ENCODE results near the gene KIAA0513. TPM values are rescaled to one million over a fixed set of nuclear protein-coding genes. Genes with fewer than 3 reads are reported as not detected.

Gene KIAA0513
- polyA plus RNA-seq, 1 experiment, result 10.0 TPM

DNA sequence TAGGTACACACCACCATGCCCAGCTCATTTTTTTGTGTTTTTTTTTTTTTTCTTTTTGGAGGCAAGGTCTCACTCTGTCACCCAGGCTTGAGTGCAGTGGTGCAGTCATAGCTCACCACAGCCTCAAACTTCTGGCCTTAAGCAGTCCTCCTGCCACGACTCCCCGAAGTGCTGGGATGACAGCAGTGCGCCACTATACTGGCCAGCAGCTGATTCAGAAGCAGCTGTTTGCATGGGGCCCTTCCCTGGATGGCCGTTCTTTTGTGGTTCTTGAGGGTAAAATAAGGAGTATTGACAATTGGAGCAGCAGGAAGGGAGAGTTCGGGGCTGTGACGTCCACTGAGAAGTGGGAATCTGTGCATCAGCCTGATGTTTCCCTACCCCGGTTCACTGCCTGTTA is 41.6 kb downstream of the KIAA0513 start:
- H3K9me3 ChIP-seq (ENCODE audit: control insufficient read depth, insufficient read depth, low read length), result no peaks in the 10 kb centered on the region; the same call in 1 of the 2 replicates
- H3K27ac ChIP-seq (ENCODE audit: low read depth, low read length), result no peak overlapping the region
- ChIA-PET CTCF (no interaction called here), POLR2A (interaction anchor here (0.6 to 0.8 kb wide), 2 partner anchors 26 to 42 kb away, joined by 3 to 8 read pairs; partner anchors contain the start of gene KIAA0513)
- TF ChIP-seq, protein P1, sequence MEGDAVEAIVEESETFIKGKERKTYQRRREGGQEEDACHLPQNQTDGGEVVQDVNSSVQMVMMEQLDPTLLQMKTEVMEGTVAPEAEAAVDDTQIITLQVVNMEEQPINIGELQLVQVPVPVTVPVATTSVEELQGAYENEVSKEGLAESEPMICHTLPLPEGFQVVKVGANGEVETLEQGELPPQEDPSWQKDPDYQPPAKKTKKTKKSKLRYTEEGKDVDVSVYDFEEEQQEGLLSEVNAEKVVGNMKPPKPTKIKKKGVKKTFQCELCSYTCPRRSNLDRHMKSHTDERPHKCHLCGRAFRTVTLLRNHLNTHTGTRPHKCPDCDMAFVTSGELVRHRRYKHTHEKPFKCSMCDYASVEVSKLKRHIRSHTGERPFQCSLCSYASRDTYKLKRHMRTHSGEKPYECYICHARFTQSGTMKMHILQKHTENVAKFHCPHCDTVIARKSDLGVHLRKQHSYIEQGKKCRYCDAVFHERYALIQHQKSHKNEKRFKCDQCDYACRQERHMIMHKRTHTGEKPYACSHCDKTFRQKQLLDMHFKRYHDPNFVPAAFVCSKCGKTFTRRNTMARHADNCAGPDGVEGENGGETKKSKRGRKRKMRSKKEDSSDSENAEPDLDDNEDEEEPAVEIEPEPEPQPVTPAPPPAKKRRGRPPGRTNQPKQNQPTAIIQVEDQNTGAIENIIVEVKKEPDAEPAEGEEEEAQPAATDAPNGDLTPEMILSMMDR (IDR thresholded peaks at IDR 0.05; ENCODE audit: low read depth, low read length), result no peak
- no peak for DNase-seq (ENCODE audit: low read depth, low spot score)
- no peaks in the 10 kb centered on the region for H3K27me3 ChIP-seq (ENCODE audit: control insufficient read depth, insufficient read depth, low read length)
- no peak overlapping the region for H3K4me3 ChIP-seq (ENCODE audit: low read depth, low read length)

DNA sequence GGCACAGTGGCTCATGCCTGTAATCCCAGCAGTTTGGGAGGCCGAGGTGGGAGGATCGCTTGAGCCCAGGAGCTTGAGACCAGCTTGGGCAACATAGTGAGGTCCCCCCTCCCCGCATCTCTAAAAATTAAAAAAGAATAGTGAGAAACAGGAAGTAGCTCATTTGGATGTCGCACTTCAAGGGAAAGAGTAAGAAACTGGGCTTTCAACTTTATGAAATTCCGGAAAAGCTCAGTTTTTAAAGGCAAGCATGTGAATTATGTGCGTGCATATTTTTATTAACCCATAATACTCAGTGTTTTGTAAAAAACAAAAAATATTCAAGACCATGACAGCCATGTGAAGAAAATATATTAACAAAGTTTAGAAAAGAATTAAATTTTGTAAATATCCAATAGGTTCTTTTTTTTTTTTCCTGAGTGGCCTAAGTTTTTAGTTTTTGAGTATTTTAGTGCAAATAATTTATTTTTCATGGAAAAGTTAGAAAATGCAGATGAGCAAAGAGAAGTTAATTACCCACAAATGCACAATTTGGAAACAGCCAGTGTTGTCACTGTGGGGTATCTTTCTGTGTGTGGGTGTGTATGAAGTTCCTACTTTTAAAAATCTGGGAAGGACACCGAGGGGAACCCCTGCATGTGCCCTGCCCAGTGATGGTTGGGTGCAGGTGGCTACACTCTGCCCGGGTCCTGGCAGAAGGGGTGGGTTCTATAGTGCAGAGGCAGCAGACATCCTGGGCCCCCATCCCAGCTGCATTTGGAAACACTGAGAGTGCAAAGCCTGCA is 44.7 kb downstream of the KIAA0513 start:
- no peaks in the 10 kb centered on the region for H3K27me3 ChIP-seq (ENCODE audit: control insufficient read depth, insufficient read depth, low read length)
- peak overlapping the region; percentile 47 for H3K27ac ChIP-seq (ENCODE audit: low read depth, low read length)
- DNase-seq (ENCODE audit: low read depth, low spot score), result no peak
- ChIA-PET CTCF (interaction anchor here (0.5 to 1.2 kb wide), 2 partner anchors 16 to 116 kb away, joined by 4 to 5 read pairs; no protein-coding TSS in a partner anchor), POLR2A (interaction anchor here (0.6 kb wide), 1 partner anchor 78 kb away, joined by 3 read pairs; no protein-coding TSS in a partner anchor)
- TF ChIP-seq, protein P1 (IDR thresholded peaks at IDR 0.05; ENCODE audit: low read depth, low read length), result no peak
- no peaks in the 10 kb centered on the region for H3K9me3 ChIP-seq (ENCODE audit: control insufficient read depth, insufficient read depth, low read length)
- H3K4me3 ChIP-seq (ENCODE audit: low read depth, low read length), result no peak overlapping the region

DNA sequence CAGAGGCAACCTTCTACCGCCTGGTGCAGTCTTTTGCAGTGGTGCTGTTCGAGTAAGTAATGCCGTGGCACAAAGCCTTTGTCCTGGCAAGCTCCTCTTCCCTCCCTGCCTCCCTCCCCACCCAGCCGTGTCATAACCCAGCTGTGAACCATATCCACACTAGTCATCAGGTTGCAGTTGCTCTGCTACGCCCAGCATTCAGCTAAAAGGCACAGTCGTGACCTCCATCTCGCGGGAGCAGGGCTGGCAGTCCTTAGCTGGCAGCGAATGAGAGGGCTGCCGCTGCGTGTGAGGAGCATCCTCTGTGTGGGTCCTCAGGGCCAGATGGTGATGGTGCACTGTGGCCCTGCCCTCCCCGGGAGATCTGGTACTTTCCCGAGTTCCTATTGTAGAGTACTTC is 45.4 kb downstream of the KIAA0513 start:
- TF ChIP-seq, protein P1 (IDR thresholded peaks at IDR 0.05; ENCODE audit: low read depth, low read length), result no peak
- ChIA-PET POLR2A (interaction anchor here (0.6 kb wide), 1 partner anchor 78 kb away, joined by 3 read pairs; no protein-coding TSS in a partner anchor), CTCF (no interaction called here)
- H3K9me3 ChIP-seq (ENCODE audit: control insufficient read depth, insufficient read depth, low read length), result no peaks in the 10 kb centered on the region
- H3K27me3 ChIP-seq (ENCODE audit: control insufficient read depth, insufficient read depth, low read length), result no peaks in the 10 kb centered on the region
- H3K27ac ChIP-seq (ENCODE audit: low read depth, low read length), result peak overlapping the region; percentile 47
- no peak overlapping the region for H3K4me3 ChIP-seq (ENCODE audit: low read depth, low read length)
- DNase-seq (ENCODE audit: low read depth, low spot score), result peak; percentile 46

DNA sequence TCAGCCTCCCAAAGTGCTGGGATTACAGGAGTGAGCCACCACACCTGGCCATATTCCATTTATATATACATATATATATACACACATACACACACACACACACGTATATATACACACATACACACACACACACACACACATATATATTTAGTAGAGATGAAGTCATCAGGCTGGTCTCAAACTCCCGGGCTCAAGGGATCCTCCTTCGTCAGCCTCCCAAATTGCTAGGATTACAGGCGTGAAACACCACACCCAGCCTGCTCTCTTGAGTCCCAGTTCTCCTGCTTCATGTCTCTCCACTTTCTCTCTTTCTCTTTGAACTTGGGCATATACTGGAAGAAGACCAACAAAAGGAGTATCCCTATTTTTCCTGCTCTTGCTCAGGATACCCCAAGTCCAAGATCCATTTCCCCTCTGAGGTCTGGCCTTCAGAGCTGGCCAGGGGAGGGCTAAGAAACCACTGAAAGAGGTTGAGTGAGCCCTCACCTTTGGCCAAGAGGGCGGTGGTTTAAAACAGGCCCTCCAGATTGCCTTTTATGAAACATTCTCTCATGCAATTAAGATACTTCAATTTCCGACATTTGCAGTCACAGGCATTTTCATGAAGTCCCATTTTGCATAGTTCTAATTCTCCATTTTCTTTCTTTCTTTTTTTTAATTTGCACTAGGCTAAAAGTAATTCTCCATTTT is 46.8 kb downstream of the KIAA0513 start:
- Histone ChIP-seq H3K27me3 (ENCODE audit: control insufficient read depth, insufficient read depth, low read length) (no peaks in the 10 kb centered on the region), H3K4me3 (ENCODE audit: low read depth, low read length) (no peak overlapping the region), H3K27ac (ENCODE audit: low read depth, low read length) (no peak overlapping the region), H3K9me3 (ENCODE audit: control insufficient read depth, insufficient read depth, low read length) (peaks cover 3% of the 10 kb centered on the region; the same call in 1 of the 2 replicates)
- DNase-seq (ENCODE audit: low read depth, low spot score), result no peak
- POLR2A ChIA-PET, result no interaction called here
- CTCF ChIA-PET, result no interaction called here
- TF ChIP-seq, protein P1 (IDR thresholded peaks at IDR 0.05; ENCODE audit: low read depth, low read length), result no peak
